GM18498 (cell line): ENCODE data around the gene ZNF534.
"Not testable (repeated sequence)": the region's sequence is repeated elsewhere in the genome, so short reads cannot be mapped to it uniquely, and the experiment has no call there.

Experiments
- ATAC-seq: cut with Tn5 transposase; IDR thresholded peaks from one replicate; pipeline ENCODE4 v1.9.1; 2021; ENCODE audit warnings: mild to moderate bottlenecking, moderate library complexity; ENCODE audit not compliant: unreplicated experiment

ZNF534 gene

DNA sequence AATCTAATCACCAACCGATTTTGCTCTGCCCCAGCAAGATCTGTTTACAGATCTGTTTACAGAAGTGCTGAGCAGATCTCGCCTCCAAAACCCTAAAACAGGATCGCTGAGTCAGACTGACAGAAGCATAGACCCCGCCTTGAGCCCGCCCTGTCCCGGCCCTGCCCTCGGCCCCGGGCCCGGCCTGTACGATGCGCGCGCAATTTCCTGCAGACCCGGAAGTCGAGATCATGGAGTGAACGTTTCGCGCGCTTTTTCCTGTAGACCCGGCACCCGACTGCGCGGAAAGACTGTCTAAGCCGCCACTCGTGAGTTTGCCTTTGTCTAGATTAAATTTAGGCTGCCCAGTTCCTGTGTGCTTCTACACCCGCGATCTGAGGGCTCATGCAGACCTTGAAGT lies at the start of gene ZNF534:
Gene ZNF534, plus strand, starts transcription at position 212 of the 400 bp plus-strand sequence. CDS start 2,327 bp downstream, outside the sequence.
- no peak for ATAC-seq

DNA sequence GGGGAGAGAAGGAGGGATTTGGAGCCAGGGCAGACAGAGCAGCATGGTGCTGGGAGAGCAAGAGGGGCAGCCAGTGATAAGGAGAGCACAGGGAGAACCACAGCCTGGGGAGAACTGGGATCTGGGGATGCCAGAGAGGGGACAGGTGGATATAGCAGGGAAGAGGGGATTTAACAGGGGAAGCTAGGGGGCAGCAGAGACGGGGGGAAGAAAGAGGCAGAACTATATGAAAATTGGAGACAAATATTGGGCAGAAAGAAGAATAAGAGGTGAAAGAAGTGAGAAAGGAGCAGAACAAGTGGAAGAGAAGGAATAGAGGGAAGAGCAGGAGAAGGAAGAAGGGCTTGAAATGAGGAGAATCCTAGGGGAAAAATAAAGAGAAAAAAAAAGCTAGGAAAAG lies 37.8 kb upstream of the ZNF534 start:
- ATAC-seq: no peak

DNA sequence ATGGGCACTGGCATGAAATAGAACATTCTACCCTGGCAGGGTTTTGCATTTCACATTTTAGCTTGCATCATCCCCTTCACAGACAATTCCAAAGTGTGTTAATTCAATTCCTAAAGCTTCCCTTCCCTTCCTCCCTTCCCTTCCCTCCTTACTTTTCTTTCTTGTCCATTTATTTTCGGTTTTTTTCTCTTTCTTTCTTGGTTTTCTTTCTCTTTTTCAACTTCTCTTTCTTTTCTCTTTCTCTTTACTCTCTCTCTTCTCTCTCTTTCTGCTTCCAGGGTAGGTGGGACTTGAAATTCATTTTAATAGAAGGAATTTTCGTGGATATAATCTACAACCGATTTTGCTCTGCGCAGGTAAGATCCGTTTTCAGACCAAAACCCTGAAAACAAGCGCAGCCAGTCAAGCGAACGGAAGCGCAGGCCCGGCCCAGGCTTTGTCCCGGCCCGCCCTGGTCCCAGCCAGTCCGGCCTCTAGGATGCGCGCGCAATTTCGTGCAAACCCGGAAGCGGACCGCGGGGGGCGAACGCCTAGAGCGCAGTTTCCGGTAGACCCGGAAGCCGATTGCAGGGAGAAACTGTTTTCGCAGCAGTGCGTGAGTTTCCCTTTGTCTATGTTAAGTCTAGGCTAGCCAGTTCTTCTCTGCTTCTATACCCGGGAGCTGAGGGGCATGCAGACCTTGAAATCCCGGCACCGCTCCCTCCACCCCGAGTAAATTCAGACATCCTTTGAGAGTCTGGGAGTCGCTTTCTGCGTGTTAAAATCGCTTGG lies 31.5 kb upstream of the ZNF534 start, which contains the start of gene ZNF528:
Gene ZNF528, plus strand, starts transcription at position 540 of the 771 bp plus-strand sequence. CDS start 4,165 bp downstream, outside the sequence.
- ATAC-seq: peak; percentile 88

DNA sequence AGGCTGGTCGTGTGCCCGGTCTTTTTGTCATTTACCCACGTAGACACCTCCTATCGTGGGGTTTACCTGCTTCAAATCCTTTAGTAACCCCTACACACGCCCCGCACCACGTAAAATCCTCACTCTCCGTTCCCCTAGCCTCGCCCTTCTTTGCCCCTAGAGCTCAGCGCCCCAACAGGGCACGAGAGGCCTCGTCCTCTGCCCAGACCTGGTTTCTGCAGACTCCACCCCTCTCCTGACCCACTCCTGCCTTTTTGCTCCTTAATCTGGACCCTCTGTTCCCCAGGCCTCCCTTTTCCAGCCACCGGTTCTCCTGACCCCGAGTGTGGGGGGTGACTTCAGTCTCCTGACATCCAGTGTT lies 30.9 kb upstream of the ZNF534 start:
- ATAC-seq: no peak

DNA sequence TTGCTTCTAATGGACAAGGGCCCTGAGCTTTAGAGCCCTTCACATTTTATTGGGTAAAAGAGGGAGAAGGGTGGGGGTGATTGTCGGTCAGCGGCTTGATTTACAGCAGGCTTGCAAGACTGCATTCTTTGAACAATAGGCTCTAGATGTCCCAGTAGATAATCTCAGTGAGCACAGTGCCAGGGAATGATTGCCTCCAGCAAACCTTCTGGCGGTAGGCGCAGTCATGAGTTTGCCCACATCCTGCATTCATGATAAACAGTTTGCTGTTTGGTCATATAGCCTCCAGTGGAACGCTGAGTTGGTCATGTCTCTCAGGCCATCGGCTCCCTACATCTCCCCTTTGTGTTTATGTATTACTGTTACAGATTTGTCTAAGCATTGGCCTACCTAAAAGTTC lies 18.7 kb upstream of the ZNF534 start:
- no peak for ATAC-seq

DNA sequence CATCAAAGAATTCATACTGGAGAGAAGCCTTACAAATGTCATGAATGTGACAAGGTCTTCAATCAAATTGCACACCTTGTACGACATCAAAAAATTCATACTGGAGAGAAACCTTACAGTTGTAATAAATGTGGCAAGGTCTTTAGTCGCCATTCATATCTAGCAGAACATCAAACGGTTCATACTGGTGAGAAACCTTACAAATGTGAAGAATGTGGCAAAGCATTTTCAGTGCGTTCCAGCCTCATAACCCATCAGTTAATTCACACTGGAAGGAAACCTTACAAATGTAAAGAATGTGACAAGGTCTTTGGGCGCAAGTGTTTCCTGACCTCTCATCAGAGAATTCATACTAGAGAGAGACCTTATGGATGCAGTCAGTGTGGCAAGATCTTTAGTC lies 13.2 kb upstream of the ZNF534 start:
- ATAC-seq: no peak

DNA sequence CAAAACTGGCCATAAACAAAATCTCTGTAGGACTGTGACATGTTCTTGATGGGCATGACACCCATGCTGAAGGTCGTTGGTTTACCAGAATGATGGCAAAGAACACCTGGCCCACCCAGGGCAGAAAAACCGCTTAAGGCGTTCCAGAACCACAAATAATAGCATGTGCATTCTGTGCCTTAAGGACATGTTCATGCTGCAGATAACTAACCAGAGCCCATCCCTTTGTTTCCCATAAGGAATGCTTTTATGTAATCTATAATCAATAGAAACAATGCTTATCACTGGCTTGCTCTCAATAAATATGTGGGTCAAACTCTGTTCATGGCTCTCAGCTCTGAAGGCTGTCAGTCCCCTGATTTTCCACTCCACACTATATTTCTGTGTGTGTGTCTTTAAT lies 13.2 kb downstream of the ZNF534 start:
- ATAC-seq: no peak

DNA sequence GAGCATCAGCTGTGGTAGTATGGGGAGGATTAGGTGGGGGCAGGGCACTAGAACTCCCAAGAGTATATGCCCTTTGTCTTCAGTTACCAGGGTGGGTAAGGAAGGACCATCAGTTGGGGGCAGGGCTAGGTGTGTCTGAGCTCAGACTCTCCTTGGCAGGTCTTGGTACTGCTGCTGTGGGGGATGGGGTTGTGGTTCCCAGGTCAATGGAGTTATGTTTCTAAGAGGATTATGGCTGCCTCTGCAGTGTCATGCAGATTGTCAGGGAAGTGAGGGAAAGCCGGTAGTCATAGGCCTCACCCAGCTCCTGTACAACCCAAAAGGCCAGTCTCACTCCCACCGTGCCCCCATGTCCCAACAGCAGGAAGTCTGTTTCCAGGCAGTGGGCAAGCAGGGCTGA lies 15.6 kb downstream of the ZNF534 start:
- ATAC-seq: no peak

DNA sequence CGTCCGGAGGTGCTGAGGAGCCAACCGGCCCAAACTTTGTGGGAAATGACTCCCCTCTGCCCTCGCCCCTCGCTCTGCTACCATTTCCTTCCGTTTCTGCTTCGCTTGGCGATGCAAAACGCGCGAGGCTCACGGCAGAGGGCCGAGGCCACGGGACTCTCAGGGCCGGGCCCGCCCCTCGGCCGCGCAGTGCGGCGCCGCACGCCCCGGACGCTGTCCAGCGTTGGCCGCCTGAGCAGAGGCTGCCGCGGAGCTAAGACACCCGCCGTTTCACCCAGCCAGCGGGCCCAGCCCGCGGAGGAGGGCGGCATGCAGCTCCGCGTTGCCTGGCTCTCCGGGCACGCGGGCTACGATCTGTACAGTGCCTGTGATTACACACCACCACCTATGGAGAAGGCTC lies 22.3 kb downstream of the ZNF534 start:
- ATAC-seq: no peak

DNA sequence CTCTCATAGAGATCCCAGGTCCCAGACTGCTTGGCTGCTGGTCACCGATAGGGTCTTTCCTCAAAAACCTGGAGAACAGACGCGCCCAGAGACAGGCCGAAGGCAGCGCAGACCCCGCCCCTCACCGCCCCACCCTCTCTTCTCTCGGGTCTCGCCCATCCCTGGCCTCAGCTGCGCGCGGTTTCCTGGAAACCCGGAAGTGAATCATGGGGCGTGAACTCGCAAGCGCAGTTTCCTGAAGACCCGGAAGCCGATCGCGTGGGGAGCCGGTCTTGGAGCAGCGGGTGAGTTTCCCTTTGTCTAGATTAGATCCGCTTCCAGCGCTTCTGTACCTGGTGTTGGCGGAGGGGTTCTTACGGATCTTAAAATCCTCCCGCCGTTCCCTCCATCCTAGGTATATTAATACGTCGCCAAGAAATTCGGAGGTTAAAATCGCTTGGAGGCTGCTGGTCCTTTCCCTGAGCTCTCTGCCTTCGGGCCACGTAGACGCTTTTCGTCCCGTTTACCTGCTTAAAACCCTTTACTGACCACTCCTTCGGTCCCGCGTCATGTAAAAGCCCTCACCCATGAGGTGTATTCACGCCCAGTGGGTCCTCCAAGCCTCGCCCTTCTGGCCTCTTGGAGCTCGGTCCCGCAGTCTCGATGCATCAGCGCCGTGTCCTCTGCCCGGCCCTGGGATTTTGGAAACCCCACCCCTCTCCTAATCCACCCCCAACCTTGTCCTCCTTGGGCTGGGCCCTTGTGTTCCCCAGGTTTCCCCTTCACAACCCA lies 24.6 kb downstream of the ZNF534 start, which contains the start of gene ZNF578:
Gene ZNF578, plus strand, starts transcription at position 230 of the 771 bp plus-strand sequence. CDS start 48,293 bp downstream, outside the sequence.
- no peak for ATAC-seq

DNA sequence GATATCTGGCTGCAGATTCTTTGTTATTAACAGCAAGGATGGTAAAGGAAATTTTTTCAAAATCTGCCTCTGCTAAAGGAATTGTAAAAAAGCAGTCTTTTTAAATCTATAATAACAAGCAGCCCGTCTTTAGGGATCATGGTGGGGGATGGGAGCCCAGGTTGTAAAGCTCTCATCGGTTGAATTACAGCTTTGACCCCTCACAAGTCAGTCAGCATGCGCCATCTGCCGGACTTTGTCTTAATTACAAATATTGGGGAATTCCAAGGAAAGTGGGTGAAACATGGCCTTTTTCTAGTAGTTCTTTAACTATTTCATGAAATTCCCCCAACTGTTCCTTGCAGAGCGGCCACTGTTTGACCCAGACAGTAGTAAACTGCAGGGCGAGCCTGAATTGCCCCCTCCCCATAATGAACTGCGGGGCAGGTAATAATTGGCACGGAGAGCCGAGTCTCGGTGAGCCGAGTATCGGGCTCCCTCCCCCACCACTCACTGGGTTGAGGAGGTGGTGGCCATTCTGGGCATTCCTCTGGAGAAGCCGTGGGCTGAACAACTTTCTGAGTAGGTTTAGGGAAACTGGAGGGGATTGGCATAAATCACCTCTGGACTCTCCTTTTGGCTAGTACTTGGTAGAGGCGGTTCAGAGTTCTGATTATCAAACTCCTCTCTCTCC lies 36.0 kb downstream of the ZNF534 start:
- ATAC-seq: no peak

DNA sequence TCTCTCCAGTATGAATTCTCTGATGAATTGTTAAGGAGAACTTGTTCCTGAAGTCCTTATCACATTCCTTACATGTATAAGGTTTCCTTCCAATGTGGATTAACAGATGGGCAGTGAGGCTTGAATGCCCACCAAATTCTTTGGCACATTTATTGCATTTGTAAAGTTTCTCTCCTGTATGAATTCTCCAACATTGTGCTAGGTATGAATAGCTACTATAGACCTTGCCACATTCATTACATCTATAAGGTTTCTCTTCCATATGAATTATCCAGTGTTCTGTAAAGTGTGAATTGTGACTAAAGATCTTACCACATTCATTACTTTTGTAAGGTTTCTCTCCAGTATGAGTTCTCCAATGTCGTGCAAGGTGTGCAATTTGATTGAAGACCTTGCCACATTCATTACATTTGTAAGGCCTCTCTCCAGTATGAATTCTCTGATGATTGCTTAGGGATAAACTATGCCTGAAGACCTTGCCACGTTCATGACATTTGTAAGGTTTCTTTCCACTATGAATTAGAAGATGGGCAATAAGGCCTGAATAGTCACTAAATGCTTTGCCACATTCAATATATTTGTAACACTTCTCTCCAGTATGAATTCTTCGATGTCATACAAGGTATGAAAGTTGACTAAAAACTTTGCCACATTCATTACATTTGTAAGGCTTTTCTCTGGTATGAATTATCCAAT lies 44.9 kb downstream of the ZNF534 start:
- ATAC-seq: no peak

DNA sequence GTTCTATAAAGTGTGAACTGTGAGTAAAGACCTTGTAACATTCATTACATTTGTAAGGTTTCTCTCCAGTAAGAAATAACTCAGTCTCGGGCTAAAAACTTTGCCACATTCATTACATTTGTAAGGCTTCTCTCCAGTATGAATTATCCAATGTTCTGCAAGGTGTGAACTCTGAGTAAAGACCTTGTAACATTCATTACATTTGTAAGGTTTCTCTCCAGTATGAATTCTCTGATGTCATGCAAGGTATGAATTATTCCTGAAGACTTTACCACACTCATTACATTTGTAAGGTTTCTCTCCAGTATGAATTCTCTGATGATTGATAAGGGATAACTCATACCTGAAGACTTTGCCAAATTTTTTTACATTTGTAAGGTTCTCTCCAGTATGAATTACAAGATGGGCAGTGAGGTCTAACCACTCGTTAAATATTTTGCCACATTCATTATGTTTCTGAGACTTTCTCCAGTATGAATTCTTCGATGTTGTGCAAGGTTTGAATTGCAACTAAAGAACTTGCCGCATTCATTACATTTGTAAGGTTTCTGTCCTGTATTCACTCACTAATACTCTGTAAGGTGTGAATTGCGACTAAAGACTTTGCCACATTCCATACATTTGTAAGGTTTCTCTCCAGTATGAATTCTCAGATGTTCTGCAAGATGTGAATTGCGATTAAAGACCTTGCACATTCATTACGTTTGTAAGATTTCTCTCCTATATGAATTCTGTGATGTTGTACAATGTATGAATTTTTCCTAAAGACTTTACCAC lies 45.6 kb downstream of the ZNF534 start:
- no peak for ATAC-seq

DNA sequence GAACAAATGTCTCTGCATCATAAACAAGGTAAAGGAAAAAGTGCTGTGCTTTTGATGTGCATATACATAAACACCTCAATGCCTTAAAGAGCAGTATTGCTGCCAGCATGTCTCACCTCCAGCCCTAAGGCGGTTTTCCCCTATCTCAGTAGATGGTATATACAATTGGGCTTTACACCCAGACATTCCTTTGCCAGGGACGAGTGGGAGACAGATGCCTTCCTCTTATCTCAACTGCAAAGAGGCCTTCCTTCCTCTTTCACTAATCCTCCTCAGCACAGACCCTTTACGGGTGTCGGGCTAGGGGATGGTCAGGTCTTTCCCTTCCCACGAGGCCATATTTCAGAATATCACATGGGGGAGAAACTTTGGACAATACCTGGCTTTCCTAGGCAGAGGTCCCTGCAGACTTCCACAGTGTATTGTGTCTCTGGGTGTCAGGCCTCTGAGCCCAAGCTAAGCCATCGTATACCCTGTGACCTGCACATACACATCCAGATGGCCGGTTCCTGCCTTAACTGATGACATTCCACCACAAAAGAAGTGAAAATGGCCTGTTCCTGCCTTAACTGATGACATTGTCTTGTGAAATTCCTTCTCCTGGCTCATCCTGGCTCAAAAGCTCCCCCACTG lies 55.3 kb downstream of the ZNF534 start:
- not testable (repeated sequence) for ATAC-seq

DNA sequence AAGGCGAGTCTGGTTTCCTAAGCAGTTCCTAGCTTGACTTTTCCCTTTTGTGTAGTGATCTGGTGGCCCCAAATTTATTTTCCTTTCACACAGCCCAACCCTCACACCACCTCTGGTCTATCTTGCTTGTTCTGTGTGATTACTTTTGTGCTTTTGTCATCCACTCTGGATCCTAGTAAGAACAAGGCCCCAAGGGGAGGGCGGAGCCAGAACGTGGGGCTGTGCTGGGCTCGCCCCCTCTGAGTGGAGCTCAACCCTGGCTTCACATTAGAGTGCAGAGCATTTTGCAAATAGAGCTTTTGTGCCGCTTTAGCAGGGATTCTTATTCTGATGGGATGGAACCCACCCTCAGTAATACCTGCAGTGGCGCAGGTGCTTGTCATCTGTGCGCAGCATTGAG lies 56.1 kb downstream of the ZNF534 start:
- ATAC-seq: not testable (repeated sequence)

DNA sequence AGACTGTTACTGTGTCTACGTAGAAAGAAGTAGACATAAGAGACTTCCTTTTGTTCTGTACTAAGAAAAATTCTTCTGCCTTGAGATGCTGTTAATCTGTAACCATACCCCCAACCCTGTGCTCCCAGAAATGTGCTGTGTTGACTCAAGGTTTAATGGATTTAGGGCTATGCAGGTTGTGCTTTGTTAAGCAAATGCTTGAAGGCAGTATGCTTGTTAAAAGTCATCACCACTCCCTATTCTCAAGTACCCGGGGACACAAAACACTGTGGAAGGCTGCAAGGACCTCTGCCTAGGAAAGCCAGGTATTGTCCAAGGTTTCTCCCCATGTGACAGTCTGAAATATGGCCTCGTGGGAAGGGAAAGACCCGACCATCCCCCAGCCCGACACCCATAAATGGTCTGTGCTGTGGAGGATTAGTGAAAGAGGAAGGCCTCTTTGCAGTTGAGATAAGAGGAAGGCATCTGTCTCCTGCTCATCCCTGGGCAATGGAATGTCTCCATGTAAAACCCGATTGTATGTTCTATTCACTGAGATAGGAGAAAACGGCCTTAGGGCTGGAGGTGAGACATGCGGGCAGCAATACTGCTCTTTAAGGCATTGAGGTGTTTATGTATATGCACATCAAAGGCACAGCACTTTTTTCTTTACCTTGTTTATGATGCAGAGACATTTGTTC lies 56.8 kb downstream of the ZNF534 start:
- ATAC-seq: not testable (repeated sequence)

DNA sequence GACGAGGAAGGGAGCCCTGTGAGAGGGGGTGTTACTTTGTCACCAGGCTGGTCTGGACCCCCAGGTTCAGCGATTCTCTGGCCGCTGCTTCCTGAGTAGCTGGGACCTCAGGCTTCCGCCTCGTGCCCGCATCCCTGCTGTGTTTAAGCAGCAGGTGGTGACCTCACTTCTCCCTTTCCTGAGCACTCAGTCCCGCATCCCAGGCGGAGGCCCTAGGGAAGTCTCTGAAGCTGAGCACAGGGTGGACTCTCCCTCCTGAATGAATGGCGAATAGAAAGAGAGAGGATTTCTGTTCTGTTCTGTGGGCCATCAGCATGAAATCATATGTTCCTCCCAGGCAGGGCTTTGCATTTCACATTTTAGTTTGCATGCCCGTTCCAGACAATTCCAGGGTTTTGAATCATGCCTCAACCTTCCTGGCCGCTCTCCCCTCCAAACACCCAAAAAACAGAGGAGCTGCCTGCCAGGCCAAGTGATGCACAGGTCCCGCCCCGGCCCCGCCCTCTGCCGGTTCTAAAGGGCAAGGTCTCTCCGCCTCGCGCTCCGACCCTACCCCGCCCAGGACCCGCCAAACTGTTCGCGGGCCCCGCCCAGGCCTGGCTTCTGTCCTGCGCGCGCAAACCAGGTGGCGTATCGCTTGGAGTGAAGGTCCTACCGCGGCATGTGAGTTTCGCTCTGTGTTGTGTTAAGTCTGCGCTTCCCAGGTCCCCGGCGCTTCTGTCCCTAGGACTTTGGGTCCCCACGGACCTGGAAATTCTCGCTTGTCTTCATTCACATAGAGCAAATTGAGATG lies 63.4 kb downstream of the ZNF534 start:
- no peak for ATAC-seq

DNA sequence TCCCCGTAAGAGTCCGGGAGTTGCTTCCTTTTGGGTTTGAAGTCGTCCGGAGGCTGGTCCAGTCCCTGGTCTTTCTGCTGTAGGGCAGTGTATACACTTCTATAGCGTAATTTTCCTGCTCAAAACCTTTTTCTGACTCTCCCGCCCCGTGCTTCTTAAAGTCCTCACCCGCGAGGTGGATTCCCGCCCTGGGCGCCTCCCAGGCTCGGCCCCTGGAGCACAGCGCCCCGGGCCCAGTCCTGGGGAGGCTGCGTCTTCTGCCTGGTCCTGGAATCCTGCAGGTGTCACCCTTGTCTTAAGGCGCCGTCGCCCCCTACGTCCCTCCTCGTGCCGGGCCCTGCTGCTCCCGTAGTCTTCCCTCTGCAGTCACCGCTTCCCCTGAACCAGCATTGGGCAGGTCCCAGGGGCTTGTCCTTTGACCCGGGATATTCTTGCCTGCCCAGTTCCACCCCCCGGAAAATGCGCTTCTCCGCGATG lies 64.1 kb downstream of the ZNF534 start:
- no peak for ATAC-seq
